OCI-LY3 (cell line): ENCODE measurements around the gene GRIA3.

Source experiments
- CTCF ChIP-seq: fragments of 200-600, 300-600 bp; sonication (generic); IDR thresholded peaks from 2 replicates; pipeline ENCODE4 v1.5.1; 2014; ENCODE audit warnings: antibody characterized with exemption, low read length, low read depth
- EZH2phosphoT487 ChIP-seq: fragments of 200-600 bp; shearing (Covaris generic); IDR thresholded peaks from 2 replicates; pipeline ENCODE4 v1.6.1; 2018; ENCODE audit warnings: antibody characterized with exemption, mixed run types, low read depth

GRCh38 chrX:123464709-123465108, 280.6 kb downstream of the GRIA3 start:
- TF ChIP-seq CTCF (no peak), EZH2phosphoT487 (no peak)
